CD14-positive monocyte (primary cell): Measurements from ENCODE around the gene MEOX1. TPM values are rescaled to one million over a fixed set of nuclear protein-coding genes. Genes with fewer than 3 reads are reported as not detected.

Source experiments
- DNase-seq, 3 donors: peaks; one replicate each; pipeline ENCODE4 v3.0.0-alpha.2; 2011 to 2022
- H2AFZ ChIP-seq: 2 replicates; pipeline ENCODE4 v1.6.0; 2012; ENCODE audit warnings: mild to moderate bottlenecking, low read depth, low read length, inconsistent platforms; ENCODE audit not compliant: insufficient read depth, poor library complexity, severe bottlenecking
- H3K27ac ChIP-seq, 2 donors: 1 replicate in 1 of 2; 2 replicates in 1 of 2; pipeline ENCODE4 v1.5.1; 2012 to 2013; ENCODE audit warnings: low read length in 2 of 2, control low read depth in 1 of 2, inconsistent platforms in 1 of 2, low read depth in 1 of 2, mild to moderate bottlenecking in 1 of 2
- H3K27me3 ChIP-seq, 2 donors: one replicate each; pipeline versions ENCODE4 v1.6.0 to v1.6.1; 2011 to 2013; ENCODE audit warnings: low read length in 2 of 2; ENCODE audit not compliant: control insufficient read depth in 2 of 2, insufficient read depth in 2 of 2
- H3K36me3 ChIP-seq, 2 donors: replicated peaks in 1 of 2; 1 replicate in 1 of 2; 2 replicates in 1 of 2; pipeline versions ENCODE4 v1.5.1 to v1.6.1; 2012 to 2013; ENCODE audit warnings: low read length in 2 of 2, control low read depth in 1 of 2, inconsistent platforms in 1 of 2, mild to moderate bottlenecking in 1 of 2; ENCODE audit not compliant: insufficient read depth in 2 of 2, control insufficient read depth in 1 of 2
- H3K4me1 ChIP-seq, 2 donors: 1 replicate in 1 of 2; 2 replicates in 1 of 2; pipeline versions ENCODE4 v1.5.1 to v1.6.1; 2012 to 2013; ENCODE audit warnings: low read length in 2 of 2, control low read depth in 1 of 2, inconsistent platforms in 1 of 2, mild to moderate bottlenecking in 1 of 2, moderate library complexity in 1 of 2; ENCODE audit not compliant: insufficient read depth in 2 of 2, control insufficient read depth in 1 of 2
- H3K4me2 ChIP-seq: replicated peaks from 2 replicates; pipeline ENCODE3; 2012; ENCODE audit warnings: low read length, moderate library complexity, mild to moderate bottlenecking; ENCODE audit not compliant: poor library complexity, severe bottlenecking; ENCODE audit errors: extremely low read depth
- H3K4me3 ChIP-seq, 3 experiments: fragments of 200-600 bp in 1 of 3; sonication (generic) in 1 of 3; replicated peaks in 1 of 3; 1 replicate in 2 of 3; 2 replicates in 1 of 3; pipeline ENCODE4 v1.5.1; 2011 to 2013; ENCODE audit warnings: low read length in 3 of 3, mild to moderate bottlenecking in 3 of 3, control low read depth in 2 of 3, low read depth in 2 of 3, inconsistent platforms in 1 of 3, moderate library complexity in 1 of 3
- H3K79me2 ChIP-seq: 2 replicates; pipeline ENCODE4 v1.6.0; 2012; ENCODE audit warnings: mild to moderate bottlenecking, control low read depth, inconsistent platforms, low read length, moderate library complexity; ENCODE audit not compliant: insufficient read depth
- H3K9ac ChIP-seq: 2 replicates; pipeline ENCODE4 v1.6.0; 2017; ENCODE audit warnings: low read length, mild to moderate bottlenecking; ENCODE audit not compliant: insufficient read depth, poor library complexity, severe bottlenecking
- H3K9me3 ChIP-seq, 2 donors: replicated peaks in 1 of 2; 1 replicate in 1 of 2; 2 replicates in 1 of 2; pipeline versions ENCODE4 v1.5.1 to v1.6.1; 2012 to 2013; ENCODE audit warnings: low read length in 2 of 2, control low read depth in 1 of 2; ENCODE audit not compliant: control insufficient read depth in 1 of 2, insufficient read depth in 1 of 2
- H4K20me1 ChIP-seq: 2 replicates; pipeline ENCODE4 v1.6.0; 2012; ENCODE audit warnings: mild to moderate bottlenecking, low read length, control low read depth, moderate library complexity; ENCODE audit not compliant: insufficient read depth
- H3K27ac Mint-ChIP-seq, 7 donors: one replicate each; pipeline ENCODE4 v1.8.0; 2020; ENCODE audit warnings: mild to moderate bottlenecking in 7 of 7, mixed read lengths in 7 of 7, moderate library complexity in 6 of 7, inconsistent platforms in 2 of 7
- H3K27me3 Mint-ChIP-seq, 3 donors: one replicate each; pipeline ENCODE4 v1.8.0; 2021 to 2022; ENCODE audit warnings: low read depth in 3 of 3, mild to moderate bottlenecking in 3 of 3, mixed read lengths in 3 of 3, moderate library complexity in 3 of 3, inconsistent platforms in 1 of 3
- H3K36me3 Mint-ChIP-seq, 2 donors: one replicate each; pipeline ENCODE4 v1.8.0; 2020; ENCODE audit warnings: mixed read lengths in 2 of 2, inconsistent platforms in 1 of 2, mild to moderate bottlenecking in 1 of 2
- H3K4me1 Mint-ChIP-seq: one replicate; pipeline ENCODE4 v1.8.0; 2020; ENCODE audit warnings: mild to moderate bottlenecking, mixed read lengths
- H3K4me3 Mint-ChIP-seq, 2 donors: one replicate each; pipeline ENCODE4 v1.8.0; 2020; ENCODE audit warnings: mild to moderate bottlenecking in 2 of 2, mixed read lengths in 2 of 2, moderate library complexity in 1 of 2
- H3K9me3 Mint-ChIP-seq, 7 donors: one replicate each; pipeline ENCODE4 v1.8.0; 2020 to 2022; ENCODE audit warnings: mixed read lengths in 7 of 7, mild to moderate bottlenecking in 6 of 7, moderate library complexity in 6 of 7, inconsistent platforms in 2 of 7
- CTCF ChIP-seq: fragments of 200-600 bp; IDR thresholded peaks from one replicate; pipeline ENCODE4 v1.8.0; 2022; ENCODE audit warnings: antibody characterized with exemption, mild to moderate bottlenecking
- WGBS: methylation state at CpG from one replicate; pipeline ENCODE4 v1.1.5; 2013; ENCODE audit warnings: missing lambda C conversion rate; ENCODE audit not compliant: insufficient coverage; 5-methylcytosine and 5-hydroxymethylcytosine counted together
- intact Hi-C, 2 donors: fragments of 100-400 bp; cut with micrococcal nuclease; formaldehyde crosslinking; loops; one replicate each; pipeline versions ENCODE4 v1.15.0 to v1.15.1; 2023
- polyA plus RNA-seq, 3 donors: library from polyadenylated mRNA; depleted of rRNA in 1 of 3; unstranded in 2 of 3; stranded (reverse) in 1 of 3; fragments of 300-500 nt in 2 of 3; fragments of >200 nt in 1 of 3; fragmentation: Illumina TruSeq in 2 of 3; gene quantifications; 1 replicate in 2 of 3; 2 replicates in 1 of 3; pipeline ENCODE4 v1.2.3, GENCODE V29; 2012 to 2021

Gene MEOX1
- polyA plus RNA-seq, 3 donors, result 0.06 TPM; not detected in 2

GRCh38 chr17:43597624-43598356, 63.9 kb downstream of the MEOX1 start:
- Histone ChIP-seq H3K4me2 (no peak overlapping the region), H3K36me3 (no peaks in the 10 kb centered on the region), H4K20me1 (no peaks in the 10 kb centered on the region), H3K4me3 (no peak overlapping the region), H3K9ac (no peak overlapping the region), H3K27me3 (no peaks in the 10 kb centered on the region), H3K79me2 (no peaks in the 10 kb centered on the region), H3K27ac (no peak overlapping the region), H3K9me3 (no peaks in the 10 kb centered on the region), H3K4me1 (peaks cover 8 to 14% of the 10 kb centered on the region in 2 donors), H2AFZ (no peak overlapping the region)
- Mint-ChIP-seq H3K36me3 (no peaks in the 10 kb centered on the region), H3K4me3 (no peak overlapping the region), H3K27ac (no peak overlapping the region), H3K9me3 (peaks cover 0 to 1% (median 0%) of the 10 kb centered on the region in 7 donors), H3K27me3 (peaks cover 10 to 16% (median 13%) of the 10 kb centered on the region in 3 donors), H3K4me1 (peaks cover 16% of the 10 kb centered on the region)
- 94% methylated on average over 7 of the region's 11 CpGs for WGBS
- no peak for TF ChIP-seq CTCF
- DNase-seq, result no peak
- intact Hi-C loops, result no loop called here

GRCh38 chr17:43595466-43595865, 66.3 kb downstream of the MEOX1 start:
- Mint-ChIP-seq H3K4me3 (no peak overlapping the region), H3K9me3 (peaks cover 0 to 1% (median 0%) of the 10 kb centered on the region in 7 donors), H3K27ac (no peak overlapping the region), H3K36me3 (no peaks in the 10 kb centered on the region), H3K27me3 (peaks cover 10 to 15% (median 11%) of the 10 kb centered on the region in 3 donors), H3K4me1 (peaks cover 12% of the 10 kb centered on the region)
- no peaks in the 10 kb centered on the region for H3K9me3 ChIP-seq
- H3K4me2 ChIP-seq, result no peak overlapping the region
- no peak overlapping the region for H3K4me3 ChIP-seq
- no peaks in the 10 kb centered on the region for H3K79me2 ChIP-seq
- no peak overlapping the region for H3K9ac ChIP-seq
- no peaks in the 10 kb centered on the region for H3K36me3 ChIP-seq
- H3K4me1 ChIP-seq, result peaks cover 8 to 14% of the 10 kb centered on the region in 2 donors
- H4K20me1 ChIP-seq, result no peaks in the 10 kb centered on the region
- WGBS, result 50% methylated on average over 2 of the region's 4 CpGs
- intact Hi-C loops, result no loop called here
- no peak for DNase-seq
- H3K27ac ChIP-seq, result no peak overlapping the region
- no peaks in the 10 kb centered on the region for H3K27me3 ChIP-seq
- no peak overlapping the region for H2AFZ ChIP-seq
- no peak for TF ChIP-seq CTCF
